GM19099 (cell line): ENCODE results near the gene TRAF2.

Experiments
- POLR2A ChIP-seq: IDR thresholded peaks from 3 replicates; pipeline ENCODE4 v1.6.1; 2011; ENCODE audit warnings: low read depth; ENCODE audit not compliant: insufficient read length; ENCODE audit errors: extremely low read depth

TRAF2 gene

GRCh38 chr9:136945333-136946227, 59.3 kb downstream of the TRAF2 start:
- TF ChIP-seq POLR2A = no peak

GRCh38 chr9:136946228-136947027, 60.1 kb downstream of the TRAF2 start:
- TF ChIP-seq POLR2A = no peak

- TF ChIP-seq POLR2A = no peak
These were observed 60.9 kb downstream of the TRAF2 start for GRCh38 chr9:136947028-136947891.

- TF ChIP-seq POLR2A = no peak
These were observed 61.7 kb downstream of the TRAF2 start for GRCh38 chr9:136947955-136948510.

- TF ChIP-seq POLR2A = no peak
These were observed 63.0 kb downstream of the TRAF2 start for GRCh38 chr9:136949239-136949816.

- peak; percentile 74 for TF ChIP-seq POLR2A
These were observed 63.7 kb downstream of the TRAF2 start for GRCh38 chr9:136949817-136950655.

- TF ChIP-seq POLR2A = no peak
These were observed 64.5 kb downstream of the TRAF2 start for GRCh38 chr9:136950656-136951276.

GRCh38 chr9:136951541-136952320, 65.4 kb downstream of the TRAF2 start, which contains the start of gene LCN12:
LCN12 (plus strand) TSS chr9:136952273; CDS start chr9:136952328, 55 bp downstream.
- no peak for TF ChIP-seq POLR2A

GRCh38 chr9:136952321-136952850, 66.1 kb downstream of the TRAF2 start:
- TF ChIP-seq POLR2A = no peak

GRCh38 chr9:136952876-136953770, 66.8 kb downstream of the TRAF2 start:
- no peak for TF ChIP-seq POLR2A

- no peak for TF ChIP-seq POLR2A
These were observed 67.5 kb downstream of the TRAF2 start for GRCh38 chr9:136953771-136954269.
